ENCODE measurements around the gene COLEC11. TPM values are rescaled to one million over a fixed set of nuclear protein-coding genes. Genes with fewer than 3 reads are reported as not detected.
A peak's percentile ranks its signal among the peaks of the same experiment; 100 is the strongest.

Gene COLEC11
- total RNA-seq, 2 experiments from 2014 or later = 0.31 TPM; not detected in 1

DNA sequence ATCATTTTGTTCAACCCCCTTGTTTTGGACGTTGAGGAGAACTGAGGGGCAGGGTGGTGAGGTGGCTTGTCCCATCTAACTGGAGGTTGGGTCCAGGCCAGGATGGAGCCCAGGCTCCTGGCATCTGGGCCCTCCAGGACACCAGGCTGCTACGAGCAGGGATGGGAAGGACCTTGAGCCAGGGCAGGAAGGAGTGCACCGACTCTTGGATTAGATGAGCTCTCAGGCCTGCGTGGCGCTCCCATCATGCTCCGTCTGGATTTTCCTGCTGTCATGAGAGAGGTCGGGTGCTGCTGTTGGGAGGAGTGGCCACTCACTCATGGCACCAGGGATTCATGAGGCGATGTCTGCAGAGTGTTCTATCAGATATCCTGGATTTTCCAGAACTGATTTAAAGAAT is 44.7 kb downstream of the COLEC11 start:
- POLR2A ChIA-PET = no interaction called here
- no peak overlapping the region for H3K27ac Mint-ChIP-seq
- intact Hi-C loops (cut with micrococcal nuclease) = no loop called here
- H3K9me3 Mint-ChIP-seq = no peaks in the 10 kb centered on the region
- DNase-seq = no peak
- H3K36me3 Mint-ChIP-seq = no peaks in the 10 kb centered on the region
- no peak overlapping the region for H3K4me3 Mint-ChIP-seq
- peaks cover 4% of the 10 kb centered on the region for H3K27me3 Mint-ChIP-seq
- CTCF ChIA-PET = no interaction called here
- no peaks in the 10 kb centered on the region for H3K4me1 Mint-ChIP-seq (ENCODE audit: low read depth)

DNA sequence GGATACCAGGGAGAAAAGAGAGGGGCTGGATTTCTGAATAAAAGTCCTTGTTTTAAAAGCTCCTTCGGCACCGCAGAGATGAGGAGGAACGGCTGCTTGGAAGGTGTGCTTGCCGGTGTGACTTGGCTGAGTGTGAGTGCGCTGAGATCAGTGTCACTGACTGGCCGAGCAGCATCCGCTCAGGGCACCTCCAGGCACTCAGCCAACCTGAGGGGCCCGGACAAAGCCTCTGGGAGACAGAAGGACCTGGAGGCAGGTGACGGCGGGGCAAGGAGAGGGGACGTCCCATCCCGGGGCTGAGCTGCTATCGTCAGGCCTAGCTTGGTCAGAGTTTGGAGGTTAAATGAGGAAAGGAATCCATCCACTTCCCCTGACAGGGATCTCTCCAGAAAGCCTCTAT is 46.3 kb downstream of the COLEC11 start:
- no peak for DNase-seq
- CTCF ChIA-PET = no interaction called here
- intact Hi-C loops (cut with micrococcal nuclease) = no loop called here
- Mint-ChIP-seq H3K27me3 (peaks cover 4% of the 10 kb centered on the region), H3K9me3 (no peaks in the 10 kb centered on the region), H3K4me1 (ENCODE audit: low read depth) (no peaks in the 10 kb centered on the region), H3K4me3 (no peak overlapping the region), H3K27ac (no peak overlapping the region), H3K36me3 (no peaks in the 10 kb centered on the region)
- POLR2A ChIA-PET = no interaction called here

DNA sequence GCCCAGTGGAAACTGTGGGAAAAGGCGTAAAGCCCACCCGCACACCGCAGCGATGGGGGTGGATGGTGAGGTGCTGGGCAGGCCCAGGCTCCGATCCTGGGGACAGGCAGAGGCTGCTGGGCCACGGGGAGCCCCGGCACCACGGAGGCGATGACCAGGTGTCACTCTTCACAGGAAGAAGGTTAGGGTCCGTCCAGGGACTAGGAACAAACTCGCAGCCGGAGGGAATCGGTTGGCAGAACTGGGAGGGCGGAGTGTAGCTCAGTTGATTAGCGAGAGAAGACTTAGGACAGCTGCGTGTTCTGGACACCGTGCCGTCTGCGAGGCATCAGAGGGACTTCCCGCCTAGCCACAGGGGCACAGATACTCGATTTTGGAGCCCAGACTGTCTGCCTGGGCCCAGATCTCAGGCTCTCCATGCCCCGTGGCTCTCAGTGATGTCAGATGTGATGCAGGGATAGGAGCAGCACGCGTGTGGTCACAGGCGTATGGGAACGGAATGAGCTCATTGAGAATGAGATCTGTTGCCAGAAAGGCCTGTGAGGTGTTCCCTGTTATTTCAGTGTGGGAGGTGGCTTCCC is 47.0 kb downstream of the COLEC11 start:
- H3K27me3 Mint-ChIP-seq = peaks cover 3% of the 10 kb centered on the region
- POLR2A ChIA-PET = no interaction called here
- H3K27ac Mint-ChIP-seq = no peak overlapping the region
- H3K4me1 Mint-ChIP-seq (ENCODE audit: low read depth) = no peaks in the 10 kb centered on the region
- intact Hi-C loops (cut with micrococcal nuclease) = no loop called here
- no peak overlapping the region for H3K4me3 Mint-ChIP-seq
- CTCF ChIA-PET = no interaction called here
- no peak for DNase-seq
- H3K36me3 Mint-ChIP-seq = no peaks in the 10 kb centered on the region
- H3K9me3 Mint-ChIP-seq = no peaks in the 10 kb centered on the region

DNA sequence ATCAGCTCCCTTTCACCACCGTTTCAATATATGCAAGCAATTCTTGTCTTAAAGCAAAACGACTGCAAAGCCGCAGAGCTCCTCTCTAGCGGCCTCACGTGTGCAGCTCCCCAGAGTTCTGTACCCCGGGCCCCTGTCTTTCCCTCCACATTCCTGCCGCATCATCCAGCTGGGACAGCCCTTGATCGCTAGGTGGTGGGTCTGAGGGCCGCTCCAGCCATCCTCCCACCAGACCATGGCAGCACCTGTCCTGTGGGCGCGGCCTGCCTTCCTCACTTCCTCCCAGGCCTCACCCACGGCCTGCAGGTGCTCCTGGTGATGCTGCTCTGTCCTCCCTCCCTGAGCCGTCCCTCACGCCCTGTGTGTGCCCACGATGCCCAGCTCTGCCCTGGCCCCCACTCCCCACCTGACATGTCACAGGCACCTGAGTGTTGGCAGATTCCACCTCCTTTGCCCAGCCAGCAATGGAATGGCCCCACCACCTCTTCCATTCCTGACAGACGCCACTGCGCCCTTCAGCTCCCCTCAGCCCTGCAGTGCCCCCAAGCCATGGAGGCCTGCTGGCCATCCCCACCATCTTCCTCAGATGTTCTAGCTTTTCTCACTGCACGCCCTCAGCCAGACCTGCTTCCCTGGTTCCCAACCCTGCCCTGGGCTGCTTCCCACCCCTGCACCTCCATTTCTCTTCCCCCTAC is 47.8 kb downstream of the COLEC11 start:
- ChIA-PET CTCF (no interaction called here), POLR2A (no interaction called here)
- intact Hi-C loops (cut with micrococcal nuclease) = no loop called here
- H3K9me3 Mint-ChIP-seq = no peaks in the 10 kb centered on the region
- H3K4me1 Mint-ChIP-seq (ENCODE audit: low read depth) = no peaks in the 10 kb centered on the region
- H3K27me3 Mint-ChIP-seq = no peaks in the 10 kb centered on the region
- no peak overlapping the region for H3K27ac Mint-ChIP-seq
- peak; percentile 3 for DNase-seq
- H3K36me3 Mint-ChIP-seq = no peaks in the 10 kb centered on the region
- no peak overlapping the region for H3K4me3 Mint-ChIP-seq

DNA sequence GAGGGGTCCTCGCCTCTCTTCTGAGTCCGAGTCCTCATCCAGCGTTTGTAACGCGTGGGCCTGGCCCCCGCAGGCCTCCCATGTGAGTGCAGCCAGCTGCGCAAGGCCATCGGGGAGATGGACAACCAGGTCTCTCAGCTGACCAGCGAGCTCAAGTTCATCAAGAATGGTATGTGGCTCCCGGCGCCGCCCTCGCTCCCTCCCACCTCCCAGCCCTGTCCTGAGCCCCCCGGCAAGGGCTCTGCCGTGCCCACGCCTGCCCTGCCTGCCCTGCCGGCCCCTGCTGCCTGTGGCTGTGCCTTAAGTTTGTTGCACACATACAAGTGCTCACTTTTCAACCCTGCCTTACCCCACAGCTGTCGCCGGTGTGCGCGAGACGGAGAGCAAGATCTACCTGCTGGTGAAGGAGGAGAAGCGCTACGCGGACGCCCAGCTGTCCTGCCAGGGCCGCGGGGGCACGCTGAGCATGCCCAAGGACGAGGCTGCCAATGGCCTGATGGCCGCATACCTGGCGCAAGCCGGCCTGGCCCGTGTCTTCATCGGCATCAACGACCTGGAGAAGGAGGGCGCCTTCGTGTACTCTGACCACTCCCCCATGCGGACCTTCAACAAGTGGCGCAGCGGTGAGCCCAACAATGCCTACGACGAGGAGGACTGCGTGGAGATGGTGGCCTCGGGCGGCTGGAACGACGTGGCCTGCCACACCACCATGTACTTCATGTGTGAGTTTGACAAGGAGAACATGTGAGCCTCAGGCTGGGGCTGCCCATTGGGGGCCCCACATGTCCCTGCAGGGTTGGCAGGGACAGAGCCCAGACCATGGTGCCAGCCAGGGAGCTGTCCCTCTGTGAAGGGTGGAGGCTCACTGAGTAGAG is 48.7 kb downstream of the COLEC11 start:
- Mint-ChIP-seq H3K36me3 (no peaks in the 10 kb centered on the region), H3K9me3 (no peaks in the 10 kb centered on the region), H3K4me1 (ENCODE audit: low read depth) (no peaks in the 10 kb centered on the region), H3K4me3 (no peak overlapping the region), H3K27me3 (no peaks in the 10 kb centered on the region), H3K27ac (no peak overlapping the region)
- intact Hi-C loops (cut with micrococcal nuclease) = no loop called here
- peak; percentile 5 for DNase-seq
- ChIA-PET CTCF (interaction anchor here (0.9 to 1.1 kb wide), 2 partner anchors 10 to 219 kb away, joined by 3 to 4 read pairs; no protein-coding TSS in a partner anchor), POLR2A (no interaction called here)

DNA sequence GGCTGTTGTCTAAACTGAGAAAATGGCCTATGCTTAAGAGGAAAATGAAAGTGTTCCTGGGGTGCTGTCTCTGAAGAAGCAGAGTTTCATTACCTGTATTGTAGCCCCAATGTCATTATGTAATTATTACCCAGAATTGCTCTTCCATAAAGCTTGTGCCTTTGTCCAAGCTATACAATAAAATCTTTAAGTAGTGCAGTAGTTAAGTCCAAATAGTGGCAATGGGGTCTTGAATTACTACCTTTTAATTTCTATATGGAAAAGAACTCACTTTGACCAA is 49.3 kb downstream of the COLEC11 start:
- no peak overlapping the region for H3K4me3 Mint-ChIP-seq
- CTCF ChIA-PET = interaction anchor here (0.9 to 1.1 kb wide), 2 partner anchors 9 to 220 kb away, joined by 3 to 4 read pairs; no protein-coding TSS in a partner anchor
- H3K36me3 Mint-ChIP-seq = no peaks in the 10 kb centered on the region
- POLR2A ChIA-PET = no interaction called here
- H3K27ac Mint-ChIP-seq = no peak overlapping the region
- intact Hi-C loops (cut with micrococcal nuclease) = no loop called here
- no peaks in the 10 kb centered on the region for H3K4me1 Mint-ChIP-seq (ENCODE audit: low read depth)
- no peaks in the 10 kb centered on the region for H3K9me3 Mint-ChIP-seq
- peaks cover 1% of the 10 kb centered on the region for H3K27me3 Mint-ChIP-seq
- no peak for DNase-seq

DNA sequence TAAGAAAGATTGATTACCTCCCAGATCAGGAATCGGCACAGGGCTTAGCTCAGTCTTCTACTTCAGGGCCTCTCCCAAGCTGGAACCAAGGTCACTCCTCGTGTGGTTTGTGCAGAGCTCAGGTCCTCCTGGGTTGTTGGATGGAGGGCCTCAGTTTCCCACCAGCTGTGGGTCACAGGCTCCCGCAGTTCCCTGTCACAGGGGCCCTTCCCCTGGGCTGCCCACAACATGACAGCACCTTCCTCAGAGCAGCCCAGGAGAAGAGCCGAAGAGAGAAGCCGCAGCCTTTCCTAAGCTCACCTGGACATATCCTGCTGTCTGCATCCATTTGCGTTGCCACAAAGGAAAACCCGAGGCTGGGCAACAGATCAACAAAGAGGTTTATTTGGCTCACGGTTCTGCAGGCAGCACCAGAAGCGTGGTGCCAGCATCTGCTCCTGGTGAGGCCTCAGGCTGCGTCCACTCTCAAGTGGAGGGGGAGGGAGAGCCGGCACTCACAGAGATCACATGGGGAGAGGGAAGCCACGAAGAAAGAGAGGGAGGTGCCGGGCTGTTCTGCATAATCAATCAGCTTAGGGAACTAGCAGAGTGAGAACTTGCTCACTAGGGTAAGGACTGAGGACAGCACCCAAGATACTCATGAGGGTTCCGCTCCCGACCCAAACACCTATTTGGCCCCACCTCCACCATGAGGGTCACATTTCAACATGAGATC is 50.1 kb downstream of the COLEC11 start:
- Mint-ChIP-seq H3K9me3 (no peaks in the 10 kb centered on the region), H3K27ac (no peak overlapping the region), H3K4me3 (no peak overlapping the region), H3K27me3 (peaks cover 4% of the 10 kb centered on the region), H3K4me1 (ENCODE audit: low read depth) (no peaks in the 10 kb centered on the region), H3K36me3 (no peaks in the 10 kb centered on the region)
- ChIA-PET POLR2A (no interaction called here), CTCF (interaction anchor here (0.9 to 1.1 kb wide), 2 partner anchors 8 to 221 kb away, joined by 3 to 4 read pairs; no protein-coding TSS in a partner anchor)
- no peak for DNase-seq
- intact Hi-C loops (cut with micrococcal nuclease) = no loop called here

DNA sequence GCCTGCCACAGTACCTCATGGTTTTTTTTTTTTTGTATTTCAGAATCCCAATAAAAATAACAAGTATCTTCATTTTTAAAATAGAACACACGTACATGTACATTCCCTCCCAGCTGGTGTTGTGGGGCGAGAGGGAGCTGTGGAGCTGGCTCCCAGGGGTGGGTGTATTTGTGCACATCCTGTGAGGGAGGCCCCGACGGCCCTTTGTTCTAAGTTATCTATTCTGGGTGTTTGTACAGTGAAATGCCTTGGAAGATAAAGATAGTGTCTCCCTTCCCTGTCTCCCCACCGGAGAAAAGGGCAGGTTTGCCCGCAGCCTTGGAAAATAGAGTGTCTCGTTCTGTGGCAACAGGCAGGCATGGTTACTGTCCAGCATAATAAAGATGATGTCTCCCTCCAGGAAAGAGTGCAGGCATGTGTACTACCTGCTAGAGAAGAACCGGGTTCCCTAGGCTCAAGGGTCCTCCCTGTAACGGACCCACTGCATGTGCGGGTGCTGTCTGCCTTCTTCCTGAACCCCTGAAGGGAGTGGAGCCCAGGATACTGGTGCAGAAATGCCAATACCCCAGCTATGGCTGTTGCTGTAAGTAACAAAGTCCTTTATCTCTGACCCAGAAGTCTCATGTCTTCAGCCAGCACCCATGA is 51.0 kb downstream of the COLEC11 start:
- ChIA-PET CTCF (no interaction called here), POLR2A (no interaction called here)
- Mint-ChIP-seq H3K9me3 (no peaks in the 10 kb centered on the region), H3K27ac (no peak overlapping the region), H3K36me3 (no peaks in the 10 kb centered on the region), H3K4me3 (no peak overlapping the region), H3K4me1 (ENCODE audit: low read depth) (peaks cover 2% of the 10 kb centered on the region), H3K27me3 (peaks cover 4% of the 10 kb centered on the region)
- intact Hi-C loops (cut with micrococcal nuclease) = no loop called here
- DNase-seq = no peak

DNA sequence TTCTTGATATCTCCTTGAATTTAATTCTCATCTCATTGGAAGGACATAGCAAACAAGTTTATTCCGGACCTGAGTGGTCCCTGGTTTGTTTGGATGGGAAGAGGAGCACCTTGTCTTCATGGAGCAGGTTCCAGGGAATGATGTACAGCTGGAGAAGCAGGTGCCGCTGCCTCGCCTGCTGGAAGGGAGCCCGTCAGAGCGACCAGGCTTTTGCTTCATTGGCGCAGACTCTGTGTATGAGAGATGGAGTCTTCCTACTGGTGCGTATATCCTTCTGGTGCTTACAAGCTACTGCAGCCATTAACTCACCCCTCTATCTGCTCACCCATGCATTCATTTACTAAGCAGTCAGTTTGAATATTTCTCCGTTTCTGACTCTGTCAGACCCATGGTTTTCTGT is 51.5 kb downstream of the COLEC11 start:
- intact Hi-C loops (cut with micrococcal nuclease) = no loop called here
- no peak overlapping the region for H3K4me3 Mint-ChIP-seq
- H3K27ac Mint-ChIP-seq = no peak overlapping the region
- H3K9me3 Mint-ChIP-seq = no peaks in the 10 kb centered on the region
- no peak for DNase-seq
- ChIA-PET CTCF (no interaction called here), POLR2A (no interaction called here)
- peaks cover 6% of the 10 kb centered on the region for H3K4me1 Mint-ChIP-seq (ENCODE audit: low read depth)
- H3K27me3 Mint-ChIP-seq = peaks cover 4% of the 10 kb centered on the region
- no peaks in the 10 kb centered on the region for H3K36me3 Mint-ChIP-seq

DNA sequence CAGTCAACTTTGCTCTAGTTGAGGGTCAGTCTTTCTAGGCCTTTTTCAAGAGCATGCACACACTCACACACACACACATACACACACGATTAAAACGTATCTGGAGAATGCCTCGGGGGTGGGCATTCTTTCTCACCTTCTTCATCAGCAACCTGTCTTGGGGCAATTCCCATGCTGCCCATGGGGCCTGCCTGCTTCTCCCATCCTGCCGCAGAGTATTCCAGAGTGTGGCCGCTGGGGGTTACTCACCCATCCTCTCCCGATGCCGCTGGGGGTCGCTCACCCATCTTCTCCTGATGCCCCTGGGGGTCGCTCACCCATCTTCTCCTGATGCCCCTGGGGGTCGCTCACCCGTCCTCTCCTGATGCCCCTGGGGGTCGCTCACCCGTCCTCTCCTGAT is 52.3 kb downstream of the COLEC11 start:
- H3K36me3 Mint-ChIP-seq = no peaks in the 10 kb centered on the region
- DNase-seq = no peak
- H3K9me3 Mint-ChIP-seq = no peaks in the 10 kb centered on the region
- ChIA-PET POLR2A (no interaction called here), CTCF (no interaction called here)
- H3K4me1 Mint-ChIP-seq (ENCODE audit: low read depth) = peaks cover 11% of the 10 kb centered on the region
- H3K27me3 Mint-ChIP-seq = peaks cover 4% of the 10 kb centered on the region
- no peak overlapping the region for H3K4me3 Mint-ChIP-seq
- intact Hi-C loops (cut with micrococcal nuclease) = no loop called here
- no peak overlapping the region for H3K27ac Mint-ChIP-seq

DNA sequence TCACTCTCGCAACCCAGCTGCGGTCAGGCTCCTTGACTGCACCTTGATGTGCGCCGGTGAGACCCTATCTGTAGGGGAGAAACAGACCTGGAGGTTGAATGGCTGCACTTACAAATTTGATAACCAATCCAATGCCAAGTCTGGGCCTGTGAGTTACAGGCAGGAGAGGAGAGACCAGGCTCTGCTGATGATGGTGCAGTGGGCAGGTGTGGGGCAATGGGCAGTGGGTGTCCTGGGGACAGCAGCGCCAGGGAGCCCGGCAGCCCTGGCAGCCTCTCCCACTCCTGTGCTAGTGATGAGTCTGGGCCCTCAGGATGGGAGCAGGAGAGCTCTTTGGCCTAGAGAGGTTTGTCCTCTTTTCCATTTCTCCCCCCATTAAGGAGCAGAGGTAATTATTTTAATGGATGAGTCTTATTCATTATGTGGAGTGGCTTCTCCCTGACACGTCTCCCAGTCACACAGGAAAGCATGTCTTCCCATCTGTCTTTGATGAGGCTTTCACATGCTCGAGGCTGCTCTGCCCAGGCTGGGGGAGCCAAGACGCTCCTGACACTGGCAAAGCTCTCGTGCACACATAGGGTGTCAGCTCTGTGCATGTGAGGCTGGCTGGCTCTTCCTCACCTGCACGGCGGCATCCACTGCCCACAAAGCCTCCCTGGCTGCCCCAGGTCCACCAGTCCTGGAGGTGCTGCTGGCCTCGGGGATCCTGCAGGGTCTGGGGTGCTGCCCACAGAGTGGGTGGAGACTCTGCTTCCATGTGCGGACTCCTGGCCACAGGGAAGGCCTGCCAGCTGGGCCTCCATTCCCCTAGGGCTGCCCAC is 53.1 kb downstream of the COLEC11 start:
- CTCF ChIA-PET = no interaction called here

More for the DNA sequence above, 53.1 kb downstream of the COLEC11 start:
- DNase-seq = no peak
- Mint-ChIP-seq H3K4me3 (no peak overlapping the region), H3K27me3 (peaks cover 4% of the 10 kb centered on the region), H3K4me1 (ENCODE audit: low read depth) (peaks cover 12% of the 10 kb centered on the region), H3K27ac (no peak overlapping the region), H3K36me3 (no peaks in the 10 kb centered on the region), H3K9me3 (no peaks in the 10 kb centered on the region)
- intact Hi-C loops (cut with micrococcal nuclease) = no loop called here
- POLR2A ChIA-PET = no interaction called here

Measured in activated CD4-positive, alpha-beta memory T cell treated with anti-CD3 and anti-CD28 coated beads for 36 hours (primary cell).